GM18873 (cell line): ENCODE results near the gene TP53BP2.
"Not testable (repeated sequence)": the region's sequence is repeated elsewhere in the genome, so short reads cannot be mapped to it uniquely, and the experiment has no call there.

ENCODE experiments used
- ATAC-seq: cut with Tn5 transposase; IDR thresholded peaks from one replicate; pipeline ENCODE4 v1.9.1; 2021; ENCODE audit warnings: mild to moderate bottlenecking, moderate library complexity, moderate number of reproducible peaks; ENCODE audit not compliant: unreplicated experiment, low FRiP score

The TP53BP2 gene

DNA sequence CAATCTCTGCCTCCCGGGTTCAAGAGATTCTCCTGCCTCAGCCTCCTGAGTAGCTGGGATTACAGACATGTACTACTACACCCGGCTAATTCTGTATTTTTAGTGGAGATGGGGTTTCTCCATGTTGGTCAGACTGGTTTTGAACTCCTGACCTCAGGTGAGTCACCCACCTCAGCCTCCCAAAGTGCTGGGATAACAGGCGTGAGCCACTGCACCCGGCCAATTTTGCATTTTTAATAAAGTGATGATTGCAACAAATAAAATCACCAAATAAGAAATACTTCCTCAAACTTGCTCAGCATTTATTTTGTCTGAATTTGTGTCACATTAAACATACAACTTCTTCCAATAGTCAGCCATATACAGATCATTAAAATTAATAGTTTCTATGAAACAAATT lies 35.8 kb downstream of the TP53BP2 start:
- ATAC-seq = not testable (repeated sequence)

DNA sequence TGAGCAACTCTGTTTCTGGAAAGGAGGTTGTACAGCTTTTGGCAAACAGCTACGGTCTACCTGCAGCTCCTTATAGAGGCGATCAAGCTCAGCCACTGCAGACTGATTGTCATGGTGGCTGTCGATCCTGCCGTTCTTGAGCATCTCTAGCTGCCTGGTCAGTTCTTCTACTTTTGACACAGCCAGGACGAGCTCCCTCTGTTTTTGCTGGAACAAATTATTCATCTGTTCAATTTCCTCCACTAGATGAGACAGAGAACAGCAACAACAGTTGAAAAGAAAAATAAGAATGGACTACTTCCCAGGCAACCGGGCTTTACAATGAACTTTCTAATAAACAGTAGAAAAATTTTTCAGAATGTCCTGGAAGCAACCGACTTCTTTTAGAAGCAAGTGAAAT lies 42.5 kb downstream of the TP53BP2 start:
- ATAC-seq = no peak

DNA sequence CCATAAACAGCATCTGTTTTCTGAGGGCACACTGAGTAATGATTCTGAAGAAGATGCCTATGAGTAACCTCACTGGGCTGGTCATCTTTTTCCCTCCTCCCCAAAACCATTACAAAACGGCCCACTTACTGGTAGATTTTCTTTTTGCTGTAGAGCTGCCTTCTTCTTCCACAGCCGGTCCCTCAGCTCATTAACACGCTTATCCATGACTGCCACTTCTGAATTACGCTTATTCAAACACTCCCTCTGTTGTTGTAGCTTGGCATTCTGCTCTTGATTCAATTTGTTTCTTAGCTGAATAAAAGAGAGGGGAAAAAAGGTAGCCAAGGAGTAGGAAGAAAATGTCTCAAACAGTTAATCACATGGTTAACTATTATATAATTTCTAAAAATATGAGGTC lies 43.1 kb downstream of the TP53BP2 start:
- no peak for ATAC-seq

DNA sequence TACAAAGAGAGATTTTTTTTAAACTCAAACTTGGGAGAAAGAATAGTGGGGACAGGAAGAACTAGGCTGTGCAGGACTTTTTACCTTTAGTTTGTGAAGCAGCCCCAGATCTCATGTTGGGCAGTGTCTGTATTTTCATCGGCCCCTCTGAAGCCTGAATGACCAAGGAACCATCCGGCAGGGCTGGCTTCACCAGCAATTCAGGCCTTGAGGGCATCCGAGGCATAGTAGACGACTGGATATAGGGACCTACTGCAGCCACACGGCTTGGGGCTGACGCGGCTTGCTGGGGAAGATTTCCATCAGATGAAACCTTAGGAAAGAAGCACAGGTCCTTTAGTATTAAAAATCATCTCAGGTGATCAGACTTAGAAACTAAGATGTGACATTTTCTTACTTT lies 43.7 kb downstream of the TP53BP2 start:
- no peak for ATAC-seq

DNA sequence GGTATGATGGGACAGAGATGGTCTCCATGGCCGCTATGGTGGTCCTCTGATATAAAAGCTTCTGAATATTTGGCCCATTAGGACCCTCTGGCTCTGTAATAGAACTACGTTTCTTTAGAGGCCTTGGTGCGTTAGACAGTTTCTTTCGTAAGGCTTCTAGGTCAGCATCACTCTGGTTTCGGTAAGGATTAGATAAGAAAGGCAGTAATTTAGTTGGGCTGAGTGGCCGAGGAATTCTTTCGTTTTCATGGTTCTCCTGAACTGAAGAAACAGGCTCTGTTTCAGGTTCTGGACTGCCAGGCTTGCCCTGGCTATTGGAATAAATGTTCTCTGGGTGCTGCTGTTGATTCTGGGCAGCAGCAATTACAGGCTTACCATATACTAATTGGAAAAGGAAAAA lies 49.5 kb downstream of the TP53BP2 start:
- no peak for ATAC-seq

DNA sequence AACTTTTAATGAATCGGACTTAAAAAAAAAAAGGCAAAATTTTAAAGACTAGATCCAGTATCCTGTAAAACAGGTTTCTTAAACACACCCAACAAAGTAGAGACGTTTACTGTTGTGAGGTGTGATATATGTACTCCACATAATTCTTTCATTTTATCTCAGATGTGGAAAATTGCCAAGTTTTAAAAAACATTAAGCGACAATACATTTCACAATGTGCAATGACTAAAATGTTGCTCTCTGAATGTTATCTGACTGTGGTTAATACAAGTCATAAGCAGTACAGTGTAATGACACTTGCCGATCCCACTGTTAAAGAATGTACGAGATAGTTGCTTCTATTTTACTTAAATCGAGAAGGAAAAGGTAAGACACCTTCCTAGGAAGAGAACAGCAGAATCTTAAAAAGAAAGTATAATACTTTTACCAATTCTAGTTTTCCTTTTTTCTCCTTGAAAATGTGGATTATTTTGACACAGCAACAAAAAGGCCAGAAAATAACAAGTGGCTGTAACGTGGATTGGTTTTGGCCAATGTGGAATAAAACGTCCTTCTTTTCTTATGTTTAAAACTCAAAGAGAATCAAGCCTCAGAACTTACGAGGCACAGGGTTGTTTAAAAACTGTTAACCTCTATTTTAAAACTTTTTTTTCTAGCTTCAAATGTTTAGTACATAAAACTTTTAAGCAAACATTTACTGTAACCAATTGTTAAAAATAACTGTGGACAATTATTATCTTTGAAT lies 51.4 kb downstream of the TP53BP2 start:
- no peak for ATAC-seq

DNA sequence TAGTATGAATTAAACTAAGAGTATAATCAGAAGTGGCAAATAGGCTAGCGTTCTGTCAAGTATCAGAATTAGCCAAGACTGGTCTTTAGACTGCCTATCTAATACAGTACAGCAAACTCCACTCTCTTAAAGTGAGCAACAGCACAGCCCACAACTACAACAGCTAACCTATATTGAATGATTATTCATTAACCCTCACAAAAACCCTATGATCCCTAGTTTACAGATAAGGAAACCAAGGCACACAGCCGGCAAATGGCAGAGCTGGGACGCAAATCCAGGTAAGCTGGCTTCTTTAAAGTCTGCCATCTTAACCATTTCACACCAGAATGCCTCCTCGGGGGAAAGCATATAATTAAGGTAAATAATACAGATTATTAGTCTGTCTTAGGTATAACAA lies 52.0 kb downstream of the TP53BP2 start:
- no peak for ATAC-seq

DNA sequence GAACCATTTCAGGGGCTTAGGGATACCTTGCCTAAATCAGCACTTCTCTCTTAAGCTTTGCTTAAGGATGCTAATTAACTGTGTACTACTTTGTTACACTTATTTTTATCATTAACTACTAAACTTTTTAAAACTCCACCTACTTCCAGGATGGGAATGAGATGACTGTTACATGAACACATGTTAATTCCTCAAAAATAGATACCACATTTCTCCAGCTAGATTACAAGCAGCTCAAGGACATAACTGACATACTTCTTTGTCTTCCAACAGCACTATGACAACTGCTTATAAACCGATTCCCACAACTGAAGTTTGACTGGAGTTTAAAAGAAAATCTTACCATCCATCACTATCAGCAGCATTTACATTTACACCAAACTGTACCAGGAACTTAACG lies 53.7 kb downstream of the TP53BP2 start:
- ATAC-seq = no peak

DNA sequence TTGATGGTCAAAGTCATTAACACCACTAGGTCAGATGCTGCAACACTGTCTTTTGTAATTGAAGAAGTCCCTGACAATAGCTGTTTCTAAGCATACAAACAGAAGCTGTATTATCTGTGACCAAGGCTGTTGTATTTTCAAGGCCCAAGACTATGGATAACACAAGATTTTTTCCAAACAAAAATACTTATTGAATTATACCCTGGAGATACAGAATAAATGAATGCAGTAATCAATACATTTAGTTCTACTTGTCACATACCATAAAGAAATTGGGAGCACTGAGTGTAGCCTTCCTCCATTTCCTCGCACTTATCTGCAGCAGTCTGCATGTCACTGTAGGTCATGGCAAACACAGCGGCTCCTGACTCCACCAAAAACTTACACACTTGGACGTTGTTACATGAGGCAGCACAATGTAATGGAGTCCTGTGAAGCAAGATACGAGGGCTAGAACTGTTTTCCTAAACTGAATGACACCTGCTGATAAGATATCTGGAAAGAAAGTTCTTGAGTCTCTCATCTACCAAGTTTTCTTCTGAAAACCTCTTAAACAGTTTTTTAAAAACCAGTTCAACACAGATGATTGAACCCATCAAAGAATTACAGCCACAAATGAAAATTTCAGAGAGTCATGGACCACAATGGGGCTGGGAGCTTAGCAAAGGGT lies 56.9 kb downstream of the TP53BP2 start:
- no peak for ATAC-seq

DNA sequence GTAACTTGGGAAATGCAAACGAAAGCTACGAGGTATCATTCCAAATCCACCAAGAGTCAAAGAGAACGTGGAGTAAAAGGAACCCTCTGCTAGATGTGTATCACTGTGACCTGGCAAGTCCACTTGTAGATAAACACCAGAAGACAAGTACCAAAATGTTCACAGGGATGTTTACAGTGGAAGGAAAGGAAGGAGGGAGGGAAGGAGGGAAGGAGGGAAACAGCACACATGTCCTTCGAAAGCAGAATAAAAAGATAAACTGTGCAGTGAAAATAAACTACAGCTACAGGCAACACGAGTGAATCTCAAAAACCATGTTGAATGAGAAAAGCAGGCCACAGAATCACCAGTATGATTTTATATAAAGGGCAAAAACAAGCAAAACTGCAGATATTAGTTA lies 59.9 kb downstream of the TP53BP2 start:
- ATAC-seq = no peak

DNA sequence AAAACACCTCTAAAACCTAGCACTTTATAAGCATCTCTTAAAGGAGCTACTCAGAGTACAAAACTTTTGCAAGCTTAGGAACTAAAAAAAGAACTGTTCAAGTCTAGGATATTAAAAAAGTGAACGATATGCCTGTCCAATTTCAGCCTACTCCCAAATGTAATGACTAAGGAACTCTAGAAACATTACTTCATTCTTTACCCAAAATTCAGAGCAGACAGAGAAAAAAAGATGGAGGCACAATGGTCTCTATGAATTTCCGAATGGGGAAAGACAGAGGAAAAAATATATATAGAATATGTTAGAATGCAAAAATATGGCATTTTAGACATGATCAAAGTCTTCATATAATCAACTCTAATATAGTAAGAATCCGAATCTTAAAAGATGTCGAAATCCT lies 61.2 kb downstream of the TP53BP2 start:
- ATAC-seq = no peak

DNA sequence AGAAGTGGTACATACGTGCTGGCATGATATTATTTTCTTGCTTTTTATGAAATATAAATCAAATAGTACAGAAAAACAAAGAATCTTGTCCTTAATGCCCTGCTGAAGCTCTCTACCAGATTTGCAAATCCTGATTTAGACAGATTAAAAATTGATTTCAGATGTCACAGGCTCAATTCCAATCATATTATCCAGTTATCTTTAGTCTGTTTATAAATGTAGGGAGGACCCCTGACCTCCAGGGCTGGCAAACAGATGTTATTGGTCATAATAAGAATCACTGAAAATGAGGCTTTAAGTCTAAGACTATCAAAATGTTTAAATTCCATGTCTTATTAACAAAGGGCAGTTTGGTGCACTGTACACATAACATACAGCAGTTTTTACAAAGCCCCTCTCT lies 62.1 kb downstream of the TP53BP2 start:
- ATAC-seq = no peak

DNA sequence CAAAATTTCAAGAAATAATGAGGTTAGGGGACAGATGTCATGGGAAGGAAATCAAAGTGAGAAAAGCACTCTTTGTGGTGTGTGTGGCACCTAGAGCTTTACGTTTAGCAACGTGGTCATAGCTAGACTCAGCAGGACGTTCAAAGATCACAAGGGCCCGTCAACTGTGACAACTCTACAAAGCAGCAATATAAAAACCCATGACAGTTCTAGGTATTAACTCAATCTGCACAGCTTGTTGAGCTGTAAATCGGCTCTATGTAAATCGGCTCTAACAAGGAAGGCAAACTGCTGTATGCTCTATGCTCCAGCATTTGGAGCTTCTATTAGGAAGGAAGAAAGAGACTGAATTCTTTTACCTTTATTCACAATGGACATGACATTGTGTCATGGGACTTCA lies 64.8 kb downstream of the TP53BP2 start:
- ATAC-seq = no peak

DNA sequence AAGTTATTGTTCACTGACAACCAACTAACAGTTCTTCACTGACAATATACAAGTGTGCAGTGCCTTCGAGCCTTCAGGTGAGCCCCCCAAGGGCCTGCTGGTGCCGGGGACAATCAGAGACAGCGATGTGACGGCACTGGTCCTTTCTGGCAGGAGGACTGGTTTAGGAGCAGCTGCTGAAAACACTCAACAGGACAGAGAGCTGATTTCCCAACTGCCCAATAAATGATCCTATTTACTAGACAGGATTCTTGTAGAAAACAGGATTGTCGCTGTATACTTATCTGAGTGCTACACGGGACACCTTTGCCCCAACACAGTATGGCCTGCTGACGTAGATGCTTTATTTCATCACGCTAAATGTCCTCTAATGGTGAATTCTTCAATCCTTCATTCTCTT lies 65.4 kb downstream of the TP53BP2 start:
- ATAC-seq = no peak

DNA sequence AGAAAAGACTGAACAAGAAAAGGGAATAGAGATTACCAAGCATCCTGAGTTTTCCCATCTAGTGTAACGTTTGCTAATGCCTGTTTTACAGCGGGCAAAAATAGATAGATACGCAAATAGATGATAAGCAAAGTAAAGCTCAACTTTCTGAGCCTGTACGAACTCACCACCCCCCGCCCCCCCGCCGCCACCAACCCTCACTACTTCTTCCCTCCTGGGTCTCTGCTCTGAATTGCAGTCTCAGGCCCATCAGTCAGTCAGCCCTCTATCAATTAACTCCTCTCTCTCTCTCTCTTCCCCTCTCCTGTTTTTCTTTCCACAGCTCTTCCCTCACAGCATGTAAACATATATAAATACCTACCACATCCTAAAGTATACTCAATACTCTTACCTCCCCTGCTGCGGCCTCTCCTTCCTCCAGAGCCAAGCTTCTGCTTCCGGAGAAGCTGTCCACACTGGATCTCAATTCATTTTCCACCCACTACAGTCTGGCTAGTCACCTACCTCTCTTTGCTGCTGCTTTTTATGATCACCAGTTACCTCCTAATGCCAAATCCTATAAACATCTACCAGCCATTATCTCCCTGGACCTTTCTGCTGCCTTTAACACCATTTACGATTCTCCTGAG lies 68.8 kb downstream of the TP53BP2 start:
- no peak for ATAC-seq

DNA sequence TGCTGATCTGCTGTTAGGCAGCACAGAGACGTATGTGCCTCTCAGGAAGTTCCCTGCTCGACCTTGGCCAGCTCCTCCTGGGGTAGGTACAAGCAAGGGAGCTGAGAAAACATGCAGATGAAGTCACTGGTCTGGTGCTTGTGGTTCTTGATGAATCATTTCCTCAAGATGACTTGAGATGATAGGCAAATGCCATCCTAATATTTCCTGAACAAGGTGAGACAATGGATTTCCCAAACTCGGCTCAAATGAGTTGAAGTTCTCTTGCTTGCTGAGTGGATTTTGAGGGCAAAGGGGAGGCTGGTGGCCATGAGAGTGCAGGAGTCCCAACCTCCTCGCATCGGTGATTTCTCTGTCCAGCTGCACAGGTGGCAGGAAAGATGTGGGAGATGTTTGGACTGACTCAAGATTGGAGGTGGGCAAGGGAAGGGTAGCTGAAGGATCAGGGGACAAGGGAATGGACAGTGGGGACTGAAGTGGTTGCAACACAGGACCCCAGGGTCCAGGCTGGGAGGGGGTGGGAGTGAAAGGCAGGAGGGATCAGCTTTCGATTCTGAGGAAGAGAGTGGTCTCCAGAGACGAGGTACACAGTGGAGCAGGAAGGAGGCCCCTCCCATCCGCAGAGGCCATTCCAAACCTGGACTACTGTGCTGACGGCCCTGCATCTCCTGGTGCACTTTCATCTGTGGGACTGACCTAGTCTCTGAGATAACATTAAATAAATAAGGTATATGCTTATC lies 69.5 kb downstream of the TP53BP2 start:
- ATAC-seq = no peak

DNA sequence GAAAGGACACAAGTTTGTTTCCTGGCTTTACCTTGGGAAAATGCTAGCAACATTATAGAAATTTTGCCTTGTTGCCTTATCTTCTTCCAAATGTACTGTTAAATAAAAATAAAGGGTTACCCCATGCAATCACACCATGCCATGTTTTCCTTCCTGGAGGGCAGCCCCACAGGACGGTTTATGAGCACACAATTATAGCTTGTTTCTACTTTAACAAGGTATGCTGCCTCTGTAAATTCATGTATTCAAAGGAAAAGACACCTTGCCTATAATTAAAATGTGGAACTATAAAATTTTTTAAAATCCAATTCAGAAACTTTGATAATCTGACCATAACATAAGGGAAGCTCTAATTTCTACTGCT lies 70.1 kb downstream of the TP53BP2 start:
- no peak for ATAC-seq

DNA sequence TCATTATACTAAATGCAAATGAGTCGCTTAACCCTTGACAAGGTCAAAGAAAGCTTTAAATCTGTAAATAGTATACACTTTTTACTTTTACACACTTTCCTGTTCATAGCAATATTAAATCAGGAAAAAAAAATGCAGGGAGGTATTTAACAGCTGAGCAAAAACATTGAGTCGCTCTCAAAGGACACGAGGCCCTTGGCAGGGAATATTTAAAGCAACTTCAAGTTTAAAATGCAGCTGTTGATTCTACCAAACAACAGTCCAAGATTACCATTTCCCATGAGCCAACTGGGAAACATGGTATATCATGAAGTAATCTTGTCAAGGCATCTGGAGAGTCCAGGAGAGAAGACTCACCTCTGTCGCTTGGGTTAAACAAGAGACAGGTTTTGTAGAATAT lies 70.7 kb downstream of the TP53BP2 start:
- ATAC-seq = no peak

DNA sequence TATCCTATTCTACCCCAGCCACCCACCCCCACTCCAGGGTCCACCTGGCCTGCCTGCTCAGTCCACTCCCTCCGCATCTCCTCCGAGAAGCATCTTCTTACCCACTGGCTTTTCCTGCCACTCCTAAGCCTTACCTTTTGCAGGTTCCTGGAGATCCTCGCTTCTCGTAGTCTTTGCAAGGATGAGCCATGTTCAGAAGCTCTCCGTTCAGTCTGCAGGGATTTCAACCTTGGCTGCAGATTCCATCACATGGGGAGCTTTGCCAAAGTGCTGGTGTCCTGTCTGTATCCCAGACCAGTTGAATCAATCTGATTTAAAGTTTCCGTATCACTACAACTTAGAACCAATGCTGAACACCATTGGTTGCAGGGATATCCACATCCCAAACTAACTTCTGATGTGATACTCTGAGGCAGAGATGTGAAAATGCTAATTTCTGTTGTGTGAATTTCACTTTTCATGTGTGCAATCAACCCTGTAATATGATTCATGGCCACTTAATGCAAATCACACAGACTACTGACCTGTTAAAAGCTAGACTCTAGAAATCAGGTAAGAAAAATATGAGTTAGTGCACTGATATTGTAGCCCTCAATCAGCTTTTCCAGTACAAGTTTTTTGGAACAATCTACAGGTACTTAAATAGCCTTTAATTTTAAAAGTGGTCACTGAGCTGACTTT lies 71.5 kb downstream of the TP53BP2 start:
- no peak for ATAC-seq

DNA sequence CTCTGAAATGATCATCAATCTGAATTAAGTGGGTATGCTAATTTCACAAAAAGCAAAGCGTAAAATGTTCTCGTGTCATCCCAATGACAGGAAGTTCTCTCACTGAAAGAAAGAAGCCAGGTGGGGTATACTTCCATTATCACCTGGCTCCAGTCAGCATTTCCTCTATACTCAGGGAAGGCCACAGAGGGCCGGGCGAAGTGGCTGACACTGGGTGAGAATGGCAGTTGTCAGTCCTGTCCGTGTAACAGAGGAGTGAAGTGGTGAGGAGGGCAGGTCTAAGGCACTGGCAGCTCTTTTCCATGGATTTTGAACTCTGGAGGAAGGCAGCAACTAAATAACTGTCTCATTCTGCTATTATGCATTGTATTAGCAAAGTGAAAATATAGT lies 73.0 kb downstream of the TP53BP2 start:
- no peak for ATAC-seq
